SK-N-SH treated with all-trans-retinoic acid at 6 μM for 48 hours (cell line): Measurements from ENCODE around the gene LSM12.

Source experiments
- ATAC-seq: fragments of 200-7000 bp; cut with Tn5 transposase; 3 replicates; pipeline ENCODE4 v1.9.1; 2020; ENCODE audit warnings: mild to moderate bottlenecking, moderate library complexity
- ARNTL ChIP-seq: fragments of 450-650 bp; formaldehyde crosslinking; IDR thresholded peaks from 2 replicates; pipeline ENCODE4 v1.5.0; 2020; ENCODE audit warnings: low read depth, mild to moderate bottlenecking, moderate library complexity, borderline replicate concordance
- BACH2 ChIP-seq: fragments of 250-450 bp; sonication (Bioruptor Pico); IDR thresholded peaks from 2 replicates; pipeline ENCODE4 v1.9.0; 2021; ENCODE audit warnings: mild to moderate bottlenecking, borderline replicate concordance
- CREB5 ChIP-seq: fragments of 250-450 bp; sonication (Bioruptor Pico); IDR thresholded peaks from 2 replicates; pipeline ENCODE4 v1.5.1; 2020; ENCODE audit warnings: low read depth, mild to moderate bottlenecking, moderate library complexity
- CSDC2 ChIP-seq: fragments of 250-450 bp; sonication (Bioruptor Pico); IDR thresholded peaks from 2 replicates; pipeline ENCODE4 v1.5.0; 2020; ENCODE audit warnings: mild to moderate bottlenecking, moderate library complexity
- ESRRG ChIP-seq: fragments of 250-450 bp; sonication (Bioruptor Pico); IDR thresholded peaks from 2 replicates; pipeline ENCODE4 v1.6.1; 2021; ENCODE audit warnings: mild to moderate bottlenecking
- GLIS3 ChIP-seq: fragments of 250-450 bp; sonication (Bioruptor Pico); IDR thresholded peaks from 2 replicates; pipeline ENCODE4 v1.5.0; 2020; ENCODE audit warnings: mild to moderate bottlenecking, moderate library complexity
- ISL1 ChIP-seq: fragments of 250-450 bp; sonication (Bioruptor Pico); IDR thresholded peaks from 2 replicates; pipeline ENCODE4 v2.1.2; 2022; ENCODE audit warnings: mild to moderate bottlenecking, moderate library complexity
- OSR1 ChIP-seq: fragments of 250-450 bp; sonication (Bioruptor Pico); IDR thresholded peaks from 2 replicates; pipeline ENCODE4 v1.8.0; 2022; ENCODE audit warnings: moderate library complexity, mild to moderate bottlenecking, inconsistent platforms
- PATZ1 ChIP-seq: fragments of 250-450 bp; sonication (Bioruptor Pico); IDR thresholded peaks from 2 replicates; pipeline ENCODE4 v1.8.0; 2020; ENCODE audit warnings: mild to moderate bottlenecking, moderate library complexity, borderline replicate concordance
- PPARA ChIP-seq: fragments of 250-450 bp; sonication (Bioruptor Pico); IDR thresholded peaks from 2 replicates; pipeline ENCODE4 v1.5.0; 2020; ENCODE audit warnings: mild to moderate bottlenecking, borderline replicate concordance
- RARB ChIP-seq: fragments of 250-450 bp; sonication (Bioruptor Pico); IDR thresholded peaks from 2 replicates; pipeline ENCODE4 v1.8.0; 2021; ENCODE audit warnings: mild to moderate bottlenecking, moderate library complexity
- SNAI2 ChIP-seq: fragments of 250-450 bp; sonication (Bioruptor Pico); IDR thresholded peaks from 2 replicates; pipeline ENCODE4 v1.5.0; 2020; ENCODE audit warnings: mild to moderate bottlenecking, moderate library complexity
- TCF4 ChIP-seq: fragments of 250-450 bp; sonication (Bioruptor Pico); IDR thresholded peaks from 2 replicates; pipeline ENCODE4 v1.8.0; 2021; ENCODE audit warnings: mild to moderate bottlenecking, moderate library complexity, borderline replicate concordance
- TOX ChIP-seq: fragments of 250-450 bp; sonication (Bioruptor Pico); IDR thresholded peaks from 2 replicates; pipeline ENCODE4 v1.8.0; 2021; ENCODE audit warnings: mild to moderate bottlenecking, moderate library complexity, borderline replicate concordance
- ZC3H10 ChIP-seq: fragments of 250-450 bp; sonication (Bioruptor Pico); IDR thresholded peaks from 2 replicates; pipeline ENCODE4 v1.5.1; 2021; ENCODE audit warnings: mild to moderate bottlenecking, moderate library complexity
- ZFP3 ChIP-seq: fragments of 250-450 bp; sonication (Bioruptor Pico); IDR thresholded peaks from 2 replicates; pipeline ENCODE4 v1.5.0; 2020; ENCODE audit warnings: mild to moderate bottlenecking, moderate library complexity
- ZNF565 ChIP-seq: fragments of 450-650 bp; formaldehyde crosslinking; conservative IDR thresholded peaks from 2 replicates; pipeline ENCODE4 v1.5.0; 2020; ENCODE audit warnings: low read depth, mild to moderate bottlenecking, moderate library complexity
- ZNF70 ChIP-seq: fragments of 450-650 bp; formaldehyde crosslinking; IDR thresholded peaks from 2 replicates; pipeline ENCODE4 v1.5.0; 2020; ENCODE audit warnings: mild to moderate bottlenecking, moderate library complexity
- TF ChIP-seq, protein P1 (sequence below): fragments of 250-450 bp; sonication (Bioruptor Pico); IDR thresholded peaks from 2 replicates; pipeline ENCODE4 v1.5.1; 2021; ENCODE audit warnings: mild to moderate bottlenecking, moderate library complexity
- TF ChIP-seq, protein P2 (sequence below): fragments of 250-450 bp; sonication (Bioruptor Pico); IDR thresholded peaks from 2 replicates; pipeline ENCODE4 v1.8.0; 2021; ENCODE audit warnings: low read depth, mild to moderate bottlenecking, moderate library complexity, borderline replicate concordance

The LSM12 gene

DNA sequence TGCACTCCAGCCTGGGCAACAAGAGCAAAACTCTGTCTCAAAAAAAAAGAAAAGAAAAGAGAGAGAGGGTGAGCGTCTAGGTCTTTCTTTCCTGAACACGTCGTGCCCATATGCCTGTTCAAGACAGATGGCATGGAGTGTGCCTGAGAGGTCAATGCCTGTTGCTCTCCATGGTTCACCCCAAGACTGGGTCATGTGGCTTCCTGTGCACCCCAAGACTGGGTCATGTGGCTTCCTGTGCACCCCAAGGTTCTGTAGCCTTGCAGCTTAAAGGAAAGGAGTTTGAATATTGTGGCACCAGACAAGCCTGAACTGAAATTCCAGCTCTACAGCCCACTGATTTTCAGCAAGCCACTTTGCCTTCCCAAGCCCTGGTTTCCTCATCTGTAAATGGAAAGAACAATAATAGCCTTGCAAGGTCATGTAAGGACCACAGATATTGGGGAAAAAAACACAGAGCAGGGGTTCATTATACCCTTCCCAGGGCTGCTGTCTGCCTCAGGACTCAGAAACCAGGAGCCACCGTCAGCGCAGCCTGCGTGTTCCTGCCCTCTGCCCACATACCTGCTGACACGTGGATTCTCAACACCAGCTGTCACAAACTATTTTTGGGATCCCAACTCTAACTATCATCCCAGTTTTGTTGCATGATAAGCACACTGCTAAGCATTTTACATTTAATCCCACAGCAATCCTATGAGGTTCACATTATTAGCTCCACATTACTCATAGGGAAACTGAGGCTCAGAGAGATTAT lies 80.1 kb downstream of the LSM12 start:
- TF ChIP-seq CSDC2 (CRISPR knock-in tag) (no peak), ARNTL (CRISPR knock-in tag) (no peak), ZNF565 (CRISPR knock-in tag) (no peak), ZFP3 (CRISPR knock-in tag) (no peak), CREB5 (CRISPR knock-in tag) (no peak), PATZ1 (CRISPR knock-in tag) (no peak), PPARA (CRISPR knock-in tag) (no peak), BACH2 (CRISPR knock-in tag) (no peak), SNAI2 (CRISPR knock-in tag) (no peak)
- TF ChIP-seq, protein P1, sequence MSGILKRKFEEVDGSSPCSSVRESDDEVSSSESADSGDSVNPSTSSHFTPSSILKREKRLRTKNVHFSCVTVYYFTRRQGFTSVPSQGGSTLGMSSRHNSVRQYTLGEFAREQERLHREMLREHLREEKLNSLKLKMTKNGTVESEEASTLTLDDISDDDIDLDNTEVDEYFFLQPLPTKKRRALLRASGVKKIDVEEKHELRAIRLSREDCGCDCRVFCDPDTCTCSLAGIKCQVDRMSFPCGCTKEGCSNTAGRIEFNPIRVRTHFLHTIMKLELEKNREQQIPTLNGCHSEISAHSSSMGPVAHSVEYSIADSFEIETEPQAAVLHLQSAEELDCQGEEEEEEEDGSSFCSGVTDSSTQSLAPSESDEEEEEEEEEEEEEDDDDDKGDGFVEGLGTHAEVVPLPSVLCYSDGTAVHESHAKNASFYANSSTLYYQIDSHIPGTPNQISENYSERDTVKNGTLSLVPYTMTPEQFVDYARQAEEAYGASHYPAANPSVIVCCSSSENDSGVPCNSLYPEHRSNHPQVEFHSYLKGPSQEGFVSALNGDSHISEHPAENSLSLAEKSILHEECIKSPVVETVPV: no peak
- TF ChIP-seq, protein P2, sequence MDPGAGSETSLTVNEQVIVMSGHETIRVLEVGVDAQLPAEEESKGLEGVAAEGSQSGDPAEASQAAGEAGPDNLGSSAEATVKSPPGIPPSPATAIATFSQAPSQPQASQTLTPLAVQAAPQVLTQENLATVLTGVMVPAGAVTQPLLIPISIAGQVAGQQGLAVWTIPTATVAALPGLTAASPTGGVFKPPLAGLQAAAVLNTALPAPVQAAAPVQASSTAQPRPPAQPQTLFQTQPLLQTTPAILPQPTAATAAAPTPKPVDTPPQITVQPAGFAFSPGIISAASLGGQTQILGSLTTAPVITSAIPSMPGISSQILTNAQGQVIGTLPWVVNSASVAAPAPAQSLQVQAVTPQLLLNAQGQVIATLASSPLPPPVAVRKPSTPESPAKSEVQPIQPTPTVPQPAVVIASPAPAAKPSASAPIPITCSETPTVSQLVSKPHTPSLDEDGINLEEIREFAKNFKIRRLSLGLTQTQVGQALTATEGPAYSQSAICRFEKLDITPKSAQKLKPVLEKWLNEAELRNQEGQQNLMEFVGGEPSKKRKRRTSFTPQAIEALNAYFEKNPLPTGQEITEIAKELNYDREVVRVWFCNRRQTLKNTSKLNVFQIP (CRISPR knock-in tag): no peak
- no peak for ATAC-seq

DNA sequence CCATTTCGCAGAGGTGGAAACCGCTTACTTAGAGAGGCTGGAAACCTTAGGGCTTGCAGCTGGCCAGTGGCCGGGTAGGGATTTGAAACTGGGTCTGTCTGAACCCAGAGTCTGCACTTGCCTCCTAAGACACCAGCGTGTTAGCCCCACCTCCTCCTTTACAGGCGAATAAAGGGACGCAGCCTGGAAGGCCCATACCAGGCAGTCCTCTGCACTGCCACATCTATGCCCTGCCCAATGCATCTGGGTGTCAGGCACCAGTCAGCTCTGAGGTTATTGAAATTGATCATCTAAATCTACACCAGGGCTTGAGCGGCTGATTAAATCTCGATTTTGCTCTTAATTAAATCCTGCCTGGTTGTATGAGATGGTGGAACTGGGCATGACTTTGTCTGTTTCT lies 82.0 kb downstream of the LSM12 start:
- no peak for TF ChIP-seq TCF4 (CRISPR knock-in tag)
- no peak for TF ChIP-seq CREB5 (CRISPR knock-in tag)
- no peak for TF ChIP-seq GLIS3
- no peak for TF ChIP-seq BACH2 (CRISPR knock-in tag)
- TF ChIP-seq, protein P1: no peak
- TF ChIP-seq ESRRG: no peak
- no peak for TF ChIP-seq ZNF565 (CRISPR knock-in tag)
- TF ChIP-seq OSR1: no peak
- TF ChIP-seq SNAI2 (CRISPR knock-in tag): no peak
- no peak for TF ChIP-seq TOX (CRISPR knock-in tag)
- TF ChIP-seq, protein P2 (CRISPR knock-in tag): no peak
- no peak for TF ChIP-seq CSDC2 (CRISPR knock-in tag)
- no peak for TF ChIP-seq ZFP3 (CRISPR knock-in tag)
- TF ChIP-seq ZC3H10: no peak
- TF ChIP-seq PPARA (CRISPR knock-in tag): no peak
- no peak for TF ChIP-seq ARNTL (CRISPR knock-in tag)
- TF ChIP-seq RARB (CRISPR knock-in tag): no peak
- TF ChIP-seq ZNF70 (CRISPR knock-in tag): no peak
- TF ChIP-seq ISL1 (CRISPR knock-in tag): no peak
- ATAC-seq: peak; percentile 36; the same call in 2 of the 3 replicates
